GM12878 (cell line): ENCODE results near the gene TMEM208. TPM values are rescaled to one million over a fixed set of nuclear protein-coding genes. Genes with fewer than 3 reads are reported as not detected.

Source experiments
- BACH1 ChIP-seq: fragments of 450-650 bp; IDR thresholded peaks from 2 replicates; pipeline ENCODE4 v1.6.1; 2017; ENCODE audit warnings: mild to moderate bottlenecking, borderline replicate concordance
- BHLHE40 ChIP-seq, 2 experiments: fragments of 450-650 bp in 1 of 2; IDR thresholded peaks; 2 replicates each; pipeline ENCODE4 v1.6.1; 2011 to 2017; ENCODE audit warnings: low read depth in 2 of 2, borderline replicate concordance in 1 of 2, improper control_type of control experiment in 1 of 2, low read length in 1 of 2, mild to moderate bottlenecking in 1 of 2
- EGR1 ChIP-seq, 2 experiments: IDR thresholded peaks; 1 replicate in 1 of 2; 2 replicates in 1 of 2; pipeline ENCODE4 v1.6.1; 2011 to 2012; ENCODE audit warnings: low read depth in 2 of 2, low read length in 2 of 2, borderline replicate concordance in 1 of 2, mild to moderate bottlenecking in 1 of 2, moderate library complexity in 1 of 2
- NFYB ChIP-seq: IDR thresholded peaks from 2 replicates; pipeline ENCODE4 v1.6.1; 2011; ENCODE audit warnings: low read depth, mild to moderate bottlenecking, low read length, improper control_type of control experiment, moderate library complexity; ENCODE audit not compliant: insufficient read depth
- RB1 ChIP-seq: fragments of 450-650 bp; formaldehyde crosslinking; IDR thresholded peaks from 2 replicates; pipeline ENCODE4 v1.6.1; 2017; ENCODE audit warnings: mild to moderate bottlenecking, borderline replicate concordance
- SMARCA5 ChIP-seq: fragments of 450-650 bp; IDR thresholded peaks from 2 replicates; pipeline ENCODE4 v1.6.1; 2017; ENCODE audit warnings: mild to moderate bottlenecking
- polyA plus RNA-seq, 11 experiments: library from polyadenylated mRNA; depleted of rRNA in 4 of 11; unstranded in 6 of 11; stranded (reverse) in 5 of 11; fragments of >200 nt; fragmentation: Nextera tagmentation in 4 of 11; fragmentation: Illumina TruSeq in 1 of 11; extraction: Ambion mirVana in 4 of 11; extraction: Trizol in 1 of 11; gene quantifications; 1 replicate in 1 of 11; 2 replicates in 10 of 11; pipeline versions ENCODE4 v1.2.1 to v1.2.3, GENCODE V29; 2011 to 2016; ENCODE audit warnings: inconsistent platforms in 2 of 11, missing spikeins in 2 of 11, low read depth in 1 of 11
- total RNA-seq, 4 experiments: library from RNA; depleted of rRNA in 3 of 4; stranded (reverse); fragments of >200 nt in 3 of 4; fragmentation: Illumina TruSeq in 1 of 4; extraction: Trizol in 1 of 4; gene quantifications; 2 replicates each; pipeline versions ENCODE4 v1.2.1 to v1.2.3, GENCODE V29; 2013 to 2021
- TF ChIP-seq, protein P1 (sequence below): fragments of 450-650 bp; IDR thresholded peaks from 2 replicates; pipeline ENCODE4 v1.6.1; 2017; ENCODE audit warnings: mild to moderate bottlenecking
- TF ChIP-seq, protein P2 (sequence below): IDR thresholded peaks from 2 replicates; pipeline ENCODE4 v1.6.1; 2011; ENCODE audit warnings: low read depth, low read length, improper control_type of control experiment, borderline replicate concordance
- TF ChIP-seq, protein P3 (sequence below): IDR thresholded peaks from 2 replicates; pipeline ENCODE4 v1.6.1; 2012; ENCODE audit warnings: low read length, inconsistent platforms
- TF ChIP-seq, protein P4 (sequence below): fragments of 450-650 bp; IDR thresholded peaks from 2 replicates; pipeline ENCODE4 v1.6.1; 2017; ENCODE audit warnings: mild to moderate bottlenecking, moderate library complexity
- TF ChIP-seq, protein P5 (sequence below): fragments of 450-650 bp; IDR thresholded peaks from 2 replicates; pipeline ENCODE4 v1.6.1; 2017; ENCODE audit warnings: mild to moderate bottlenecking, moderate library complexity
- TF ChIP-seq, protein P6 (sequence below): fragments of 450-650 bp; conservative IDR thresholded peaks from 2 replicates; pipeline ENCODE4 v1.6.1; 2017; ENCODE audit warnings: mild to moderate bottlenecking, moderate library complexity

The TMEM208 gene
- total and polyA plus RNA-seq, 10 of the 15 experiments (the other 5 are each of a cell fraction or from before 2014, with no cell fraction given), result 34.1 to 244 (median 54.1) TPM

DNA sequence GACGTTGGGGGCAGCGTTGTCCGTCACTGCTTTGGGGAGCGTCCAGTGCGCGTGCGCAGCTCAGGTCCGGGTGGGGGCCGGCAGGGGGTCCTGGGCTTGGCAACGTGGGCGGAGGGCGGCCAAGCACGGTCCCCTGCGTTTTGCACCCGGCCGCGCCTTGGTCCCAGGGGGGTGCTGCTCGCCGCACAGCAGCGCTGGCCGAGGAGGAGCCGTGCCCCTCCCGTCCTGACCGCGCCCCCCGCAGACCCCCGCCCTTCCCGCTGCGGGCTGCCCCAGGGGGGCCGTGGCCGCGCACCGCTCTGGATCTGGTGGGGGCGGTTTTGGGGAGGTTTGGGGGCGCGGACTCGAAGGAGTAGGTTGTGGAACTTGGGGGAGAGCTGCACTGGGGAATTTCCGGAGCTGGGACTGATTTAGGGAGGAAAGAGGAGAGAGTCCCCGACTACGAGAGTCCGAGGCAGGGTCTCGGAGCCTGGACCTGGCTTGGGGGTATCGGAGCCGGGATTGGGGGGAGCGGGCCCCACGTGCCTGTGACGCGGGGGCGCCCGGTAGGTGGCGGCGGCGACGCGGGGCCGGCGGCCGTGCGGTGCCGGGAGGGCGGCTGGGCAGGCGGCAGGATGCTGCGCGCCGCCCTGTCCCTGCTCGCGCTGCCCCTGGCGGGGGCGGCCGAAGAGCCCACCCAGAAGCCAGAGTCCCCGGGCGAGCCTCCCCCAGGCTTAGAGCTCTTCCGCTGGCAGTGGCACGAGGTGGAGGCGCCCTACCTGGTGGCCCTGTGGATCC lies 21.7 kb downstream of the TMEM208 start, which contains the start of gene SLC9A5 (continued):
- TF ChIP-seq, protein P1, sequence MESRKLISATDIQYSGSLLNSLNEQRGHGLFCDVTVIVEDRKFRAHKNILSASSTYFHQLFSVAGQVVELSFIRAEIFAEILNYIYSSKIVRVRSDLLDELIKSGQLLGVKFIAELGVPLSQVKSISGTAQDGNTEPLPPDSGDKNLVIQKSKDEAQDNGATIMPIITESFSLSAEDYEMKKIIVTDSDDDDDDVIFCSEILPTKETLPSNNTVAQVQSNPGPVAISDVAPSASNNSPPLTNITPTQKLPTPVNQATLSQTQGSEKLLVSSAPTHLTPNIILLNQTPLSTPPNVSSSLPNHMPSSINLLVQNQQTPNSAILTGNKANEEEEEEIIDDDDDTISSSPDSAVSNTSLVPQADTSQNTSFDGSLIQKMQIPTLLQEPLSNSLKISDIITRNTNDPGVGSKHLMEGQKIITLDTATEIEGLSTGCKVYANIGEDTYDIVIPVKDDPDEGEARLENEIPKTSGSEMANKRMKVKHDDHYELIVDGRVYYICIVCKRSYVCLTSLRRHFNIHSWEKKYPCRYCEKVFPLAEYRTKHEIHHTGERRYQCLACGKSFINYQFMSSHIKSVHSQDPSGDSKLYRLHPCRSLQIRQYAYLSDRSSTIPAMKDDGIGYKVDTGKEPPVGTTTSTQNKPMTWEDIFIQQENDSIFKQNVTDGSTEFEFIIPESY, result no peak
- TF ChIP-seq, protein P2, sequence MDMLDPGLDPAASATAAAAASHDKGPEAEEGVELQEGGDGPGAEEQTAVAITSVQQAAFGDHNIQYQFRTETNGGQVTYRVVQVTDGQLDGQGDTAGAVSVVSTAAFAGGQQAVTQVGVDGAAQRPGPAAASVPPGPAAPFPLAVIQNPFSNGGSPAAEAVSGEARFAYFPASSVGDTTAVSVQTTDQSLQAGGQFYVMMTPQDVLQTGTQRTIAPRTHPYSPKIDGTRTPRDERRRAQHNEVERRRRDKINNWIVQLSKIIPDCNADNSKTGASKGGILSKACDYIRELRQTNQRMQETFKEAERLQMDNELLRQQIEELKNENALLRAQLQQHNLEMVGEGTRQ, result peak; percentile 41
- TF ChIP-seq SMARCA5, result peak; percentile 76
- TF ChIP-seq RB1, result peak; percentile 57; the same call in 1 of the 2 replicates
- TF ChIP-seq, protein P3, sequence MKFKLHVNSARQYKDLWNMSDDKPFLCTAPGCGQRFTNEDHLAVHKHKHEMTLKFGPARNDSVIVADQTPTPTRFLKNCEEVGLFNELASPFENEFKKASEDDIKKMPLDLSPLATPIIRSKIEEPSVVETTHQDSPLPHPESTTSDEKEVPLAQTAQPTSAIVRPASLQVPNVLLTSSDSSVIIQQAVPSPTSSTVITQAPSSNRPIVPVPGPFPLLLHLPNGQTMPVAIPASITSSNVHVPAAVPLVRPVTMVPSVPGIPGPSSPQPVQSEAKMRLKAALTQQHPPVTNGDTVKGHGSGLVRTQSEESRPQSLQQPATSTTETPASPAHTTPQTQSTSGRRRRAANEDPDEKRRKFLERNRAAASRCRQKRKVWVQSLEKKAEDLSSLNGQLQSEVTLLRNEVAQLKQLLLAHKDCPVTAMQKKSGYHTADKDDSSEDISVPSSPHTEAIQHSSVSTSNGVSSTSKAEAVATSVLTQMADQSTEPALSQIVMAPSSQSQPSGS, result no peak
- TF ChIP-seq EGR1 (IDR thresholded peaks at IDR 0.05; ENCODE audit: borderline replicate concordance in 1 of 2, low read depth in 2 of 2, low read length in 2 of 2), result peak in 1 of 2 experiments; percentile 18; a peak in 1 of 3 replicates
- TF ChIP-seq BHLHE40 (IDR thresholded peaks at IDR 0.05; ENCODE audit: borderline replicate concordance in 1 of 2, low read depth in 2 of 2, low read length in 1 of 2), result peak; percentile 55 to 87; a peak in 3 of 4 replicates
- TF ChIP-seq, protein P4, sequence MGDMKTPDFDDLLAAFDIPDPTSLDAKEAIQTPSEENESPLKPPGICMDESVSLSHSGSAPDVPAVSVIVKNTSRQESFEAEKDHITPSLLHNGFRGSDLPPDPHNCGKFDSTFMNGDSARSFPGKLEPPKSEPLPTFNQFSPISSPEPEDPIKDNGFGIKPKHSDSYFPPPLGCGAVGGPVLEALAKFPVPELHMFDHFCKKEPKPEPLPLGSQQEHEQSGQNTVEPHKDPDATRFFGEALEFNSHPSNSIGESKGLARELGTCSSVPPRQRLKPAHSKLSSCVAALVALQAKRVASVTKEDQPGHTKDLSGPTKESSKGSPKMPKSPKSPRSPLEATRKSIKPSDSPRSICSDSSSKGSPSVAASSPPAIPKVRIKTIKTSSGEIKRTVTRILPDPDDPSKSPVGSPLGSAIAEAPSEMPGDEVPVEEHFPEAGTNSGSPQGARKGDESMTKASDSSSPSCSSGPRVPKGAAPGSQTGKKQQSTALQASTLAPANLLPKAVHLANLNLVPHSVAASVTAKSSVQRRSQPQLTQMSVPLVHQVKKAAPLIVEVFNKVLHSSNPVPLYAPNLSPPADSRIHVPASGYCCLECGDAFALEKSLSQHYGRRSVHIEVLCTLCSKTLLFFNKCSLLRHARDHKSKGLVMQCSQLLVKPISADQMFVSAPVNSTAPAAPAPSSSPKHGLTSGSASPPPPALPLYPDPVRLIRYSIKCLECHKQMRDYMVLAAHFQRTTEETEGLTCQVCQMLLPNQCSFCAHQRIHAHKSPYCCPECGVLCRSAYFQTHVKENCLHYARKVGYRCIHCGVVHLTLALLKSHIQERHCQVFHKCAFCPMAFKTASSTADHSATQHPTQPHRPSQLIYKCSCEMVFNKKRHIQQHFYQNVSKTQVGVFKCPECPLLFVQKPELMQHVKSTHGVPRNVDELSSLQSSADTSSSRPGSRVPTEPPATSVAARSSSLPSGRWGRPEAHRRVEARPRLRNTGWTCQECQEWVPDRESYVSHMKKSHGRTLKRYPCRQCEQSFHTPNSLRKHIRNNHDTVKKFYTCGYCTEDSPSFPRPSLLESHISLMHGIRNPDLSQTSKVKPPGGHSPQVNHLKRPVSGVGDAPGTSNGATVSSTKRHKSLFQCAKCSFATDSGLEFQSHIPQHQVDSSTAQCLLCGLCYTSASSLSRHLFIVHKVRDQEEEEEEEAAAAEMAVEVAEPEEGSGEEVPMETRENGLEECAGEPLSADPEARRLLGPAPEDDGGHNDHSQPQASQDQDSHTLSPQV, result no peak
- TF ChIP-seq NFYB, result 0 out of 2 replicates have a peak, but pooled peaks have one; percentile 22
- TF ChIP-seq, protein P5, sequence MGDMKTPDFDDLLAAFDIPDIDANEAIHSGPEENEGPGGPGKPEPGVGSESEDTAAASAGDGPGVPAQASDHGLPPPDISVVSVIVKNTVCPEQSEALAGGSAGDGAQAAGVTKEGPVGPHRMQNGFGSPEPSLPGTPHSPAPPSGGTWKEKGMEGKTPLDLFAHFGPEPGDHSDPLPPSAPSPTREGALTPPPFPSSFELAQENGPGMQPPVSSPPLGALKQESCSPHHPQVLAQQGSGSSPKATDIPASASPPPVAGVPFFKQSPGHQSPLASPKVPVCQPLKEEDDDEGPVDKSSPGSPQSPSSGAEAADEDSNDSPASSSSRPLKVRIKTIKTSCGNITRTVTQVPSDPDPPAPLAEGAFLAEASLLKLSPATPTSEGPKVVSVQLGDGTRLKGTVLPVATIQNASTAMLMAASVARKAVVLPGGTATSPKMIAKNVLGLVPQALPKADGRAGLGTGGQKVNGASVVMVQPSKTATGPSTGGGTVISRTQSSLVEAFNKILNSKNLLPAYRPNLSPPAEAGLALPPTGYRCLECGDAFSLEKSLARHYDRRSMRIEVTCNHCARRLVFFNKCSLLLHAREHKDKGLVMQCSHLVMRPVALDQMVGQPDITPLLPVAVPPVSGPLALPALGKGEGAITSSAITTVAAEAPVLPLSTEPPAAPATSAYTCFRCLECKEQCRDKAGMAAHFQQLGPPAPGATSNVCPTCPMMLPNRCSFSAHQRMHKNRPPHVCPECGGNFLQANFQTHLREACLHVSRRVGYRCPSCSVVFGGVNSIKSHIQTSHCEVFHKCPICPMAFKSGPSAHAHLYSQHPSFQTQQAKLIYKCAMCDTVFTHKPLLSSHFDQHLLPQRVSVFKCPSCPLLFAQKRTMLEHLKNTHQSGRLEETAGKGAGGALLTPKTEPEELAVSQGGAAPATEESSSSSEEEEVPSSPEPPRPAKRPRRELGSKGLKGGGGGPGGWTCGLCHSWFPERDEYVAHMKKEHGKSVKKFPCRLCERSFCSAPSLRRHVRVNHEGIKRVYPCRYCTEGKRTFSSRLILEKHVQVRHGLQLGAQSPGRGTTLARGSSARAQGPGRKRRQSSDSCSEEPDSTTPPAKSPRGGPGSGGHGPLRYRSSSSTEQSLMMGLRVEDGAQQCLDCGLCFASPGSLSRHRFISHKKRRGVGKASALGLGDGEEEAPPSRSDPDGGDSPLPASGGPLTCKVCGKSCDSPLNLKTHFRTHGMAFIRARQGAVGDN, result peak; percentile 66
- TF ChIP-seq BACH1, result peak; percentile 53; the same call in 1 of the 2 replicates
- TF ChIP-seq, protein P6, sequence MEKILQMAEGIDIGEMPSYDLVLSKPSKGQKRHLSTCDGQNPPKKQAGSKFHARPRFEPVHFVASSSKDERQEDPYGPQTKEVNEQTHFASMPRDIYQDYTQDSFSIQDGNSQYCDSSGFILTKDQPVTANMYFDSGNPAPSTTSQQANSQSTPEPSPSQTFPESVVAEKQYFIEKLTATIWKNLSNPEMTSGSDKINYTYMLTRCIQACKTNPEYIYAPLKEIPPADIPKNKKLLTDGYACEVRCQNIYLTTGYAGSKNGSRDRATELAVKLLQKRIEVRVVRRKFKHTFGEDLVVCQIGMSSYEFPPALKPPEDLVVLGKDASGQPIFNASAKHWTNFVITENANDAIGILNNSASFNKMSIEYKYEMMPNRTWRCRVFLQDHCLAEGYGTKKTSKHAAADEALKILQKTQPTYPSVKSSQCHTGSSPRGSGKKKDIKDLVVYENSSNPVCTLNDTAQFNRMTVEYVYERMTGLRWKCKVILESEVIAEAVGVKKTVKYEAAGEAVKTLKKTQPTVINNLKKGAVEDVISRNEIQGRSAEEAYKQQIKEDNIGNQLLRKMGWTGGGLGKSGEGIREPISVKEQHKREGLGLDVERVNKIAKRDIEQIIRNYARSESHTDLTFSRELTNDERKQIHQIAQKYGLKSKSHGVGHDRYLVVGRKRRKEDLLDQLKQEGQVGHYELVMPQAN, result peak; percentile 57; the same call in 1 of the 2 replicates
